ENCODE results near the gene PGAM2. TPM values are rescaled to one million over a fixed set of nuclear protein-coding genes. Genes with fewer than 3 reads are reported as not detected.

PGAM2 gene
- total RNA-seq, 2 donors from 2014 or later = 1.2 to 1.3 TPM

DNA sequence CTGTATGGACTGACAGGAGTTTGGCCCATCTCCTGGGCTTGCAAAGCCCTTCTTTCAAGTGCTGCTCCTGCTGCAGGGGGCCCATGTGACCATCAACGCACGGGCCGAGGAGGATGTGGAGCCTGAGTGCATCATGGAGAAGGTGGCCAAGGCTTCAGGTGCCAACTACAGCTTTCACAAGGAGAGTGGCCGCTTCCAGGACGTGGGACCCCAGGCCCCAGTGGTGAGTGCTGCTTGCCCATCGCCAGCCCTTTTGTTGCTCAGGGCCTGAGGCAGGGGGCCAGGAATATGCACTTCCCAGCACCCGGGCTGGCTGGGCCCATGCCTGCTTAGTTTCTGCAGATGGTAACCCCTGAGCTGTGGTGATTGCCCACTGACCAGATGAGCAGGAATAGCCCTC, 8.7 kb downstream of the PGAM2 start:
- peaks cover 67% of the 10 kb centered on the region for H3K36me3 Mint-ChIP-seq (ENCODE audit: low read depth)
- H3K9ac ChIP-seq (ENCODE audit: extremely low read depth, low read length, poor library complexity, severe bottlenecking) = no peak overlapping the region
- no peaks in the 10 kb centered on the region for H3K9me3 ChIP-seq (ENCODE audit: control insufficient read depth, low read length)
- peaks cover 82% of the 10 kb centered on the region for H3K36me3 ChIP-seq (ENCODE audit: control insufficient read depth, insufficient read depth, low read length)
- H3K9me3 Mint-ChIP-seq = no peaks in the 10 kb centered on the region
- no peaks in the 10 kb centered on the region for H3K27me3 Mint-ChIP-seq (ENCODE audit: insufficient read depth)
- DNase-seq = no peak
- no peak overlapping the region for H3K4me3 ChIP-seq (ENCODE audit: low read length)
- no peak for TF ChIP-seq CTCF (conservative IDR thresholded peaks at IDR 0.05)
- H3K4me1 ChIP-seq (ENCODE audit: control insufficient read depth, insufficient read depth, low read length) = no peaks in the 10 kb centered on the region
- 91% methylated on average over 7 of the region's 7 CpGs; no CpG with 5 or more reads in 1 of the 2 experiments for WGBS, 2 experiments (ENCODE audit: insufficient coverage in 1 of 2, insufficient read length in 1 of 2)
- no peak overlapping the region for H3K27ac Mint-ChIP-seq
- H3K27me3 ChIP-seq (ENCODE audit: control insufficient read depth, insufficient read depth, low read length, poor library complexity, severe bottlenecking) = no peaks in the 10 kb centered on the region
- H3K27ac ChIP-seq (ENCODE audit: low read depth, low read length) = no peak overlapping the region
- no peaks in the 10 kb centered on the region for H3K4me1 Mint-ChIP-seq
- H3K4me3 Mint-ChIP-seq = no peak overlapping the region

DNA sequence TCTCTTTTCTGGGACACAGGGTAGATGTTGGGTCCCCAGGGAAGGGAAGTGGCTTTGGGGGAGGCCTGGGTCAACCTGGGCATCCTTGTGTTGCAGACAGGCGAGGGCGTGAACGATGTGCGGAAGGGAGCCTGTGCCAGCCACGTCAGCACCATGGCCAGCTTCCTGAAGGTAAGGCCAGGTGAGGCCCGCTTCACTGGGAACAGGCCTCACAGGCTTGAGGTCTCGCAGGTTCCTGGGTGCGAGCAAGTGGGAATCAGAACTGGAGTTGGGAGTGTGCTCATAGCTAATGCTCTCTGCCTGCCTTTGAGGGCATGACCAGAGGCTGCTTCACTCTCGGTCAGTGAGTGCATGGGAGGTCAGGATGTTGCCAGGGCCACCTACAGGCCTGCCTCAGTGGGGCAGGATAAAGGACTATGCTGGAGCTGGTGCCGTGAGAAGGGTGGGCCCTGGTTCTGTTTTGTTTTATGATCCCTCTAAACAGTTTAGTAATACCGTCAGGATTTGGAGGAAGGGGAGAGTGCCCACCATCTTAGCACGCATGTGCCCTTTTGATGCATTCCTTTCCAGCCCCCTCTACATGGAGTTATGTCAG, 12.5 kb downstream of the PGAM2 start:
- H3K27me3 ChIP-seq (ENCODE audit: control insufficient read depth, insufficient read depth, low read length, poor library complexity, severe bottlenecking) = no peaks in the 10 kb centered on the region
- H3K4me1 ChIP-seq (ENCODE audit: control insufficient read depth, insufficient read depth, low read length) = no peaks in the 10 kb centered on the region
- TF ChIP-seq CTCF (conservative IDR thresholded peaks at IDR 0.05) = peak; percentile 43
- H3K4me3 ChIP-seq (ENCODE audit: low read length) = no peak overlapping the region
- Mint-ChIP-seq H3K4me1 (no peaks in the 10 kb centered on the region), H3K27me3 (ENCODE audit: insufficient read depth) (no peaks in the 10 kb centered on the region), H3K9me3 (no peaks in the 10 kb centered on the region), H3K4me3 (no peak overlapping the region), H3K36me3 (ENCODE audit: low read depth) (peaks cover 49% of the 10 kb centered on the region), H3K27ac (no peak overlapping the region)
- DNase-seq = no peak
- H3K36me3 ChIP-seq (ENCODE audit: control insufficient read depth, insufficient read depth, low read length) = peaks cover 85% of the 10 kb centered on the region
- H3K9ac ChIP-seq (ENCODE audit: extremely low read depth, low read length, poor library complexity, severe bottlenecking) = no peak overlapping the region
- no peaks in the 10 kb centered on the region for H3K9me3 ChIP-seq (ENCODE audit: control insufficient read depth, low read length)
- no peak overlapping the region for H3K27ac ChIP-seq (ENCODE audit: low read depth, low read length)
- WGBS, 2 experiments (ENCODE audit: insufficient coverage in 1 of 2, insufficient read length in 1 of 2) = 97 to 98% methylated on average over 9 to 12 of the region's 12 CpGs

- Mint-ChIP-seq H3K27ac (no peak overlapping the region), H3K36me3 (ENCODE audit: low read depth) (peaks cover 46% of the 10 kb centered on the region), H3K4me1 (no peaks in the 10 kb centered on the region), H3K27me3 (ENCODE audit: insufficient read depth) (no peaks in the 10 kb centered on the region), H3K4me3 (no peak overlapping the region), H3K9me3 (no peaks in the 10 kb centered on the region)
- no peak overlapping the region for H3K27ac ChIP-seq (ENCODE audit: low read depth, low read length)
- TF ChIP-seq CTCF (conservative IDR thresholded peaks at IDR 0.05) = no peak
- no peak overlapping the region for H3K4me3 ChIP-seq (ENCODE audit: low read length)
- 92 to 98% methylated on average over 3 to 5 of the region's 5 CpGs for WGBS, 2 experiments (ENCODE audit: insufficient coverage in 1 of 2, insufficient read length in 1 of 2)
- H3K36me3 ChIP-seq (ENCODE audit: control insufficient read depth, insufficient read depth, low read length) = peaks cover 82% of the 10 kb centered on the region
- H3K27me3 ChIP-seq (ENCODE audit: control insufficient read depth, insufficient read depth, low read length, poor library complexity, severe bottlenecking) = no peaks in the 10 kb centered on the region
- DNase-seq = peak; percentile 4
- H3K4me1 ChIP-seq (ENCODE audit: control insufficient read depth, insufficient read depth, low read length) = no peaks in the 10 kb centered on the region
- H3K9me3 ChIP-seq (ENCODE audit: control insufficient read depth, low read length) = no peaks in the 10 kb centered on the region
- no peak overlapping the region for H3K9ac ChIP-seq (ENCODE audit: extremely low read depth, low read length, poor library complexity, severe bottlenecking)
These were observed 13.7 kb downstream of the PGAM2 start for GRCh38 chr7:44051611-44052220.

Data from endodermal cell (in vitro differentiated cells).